WTC11 (cell line): ENCODE data around the gene MAMLD1. TPM values are rescaled to one million over a fixed set of nuclear protein-coding genes. Genes with fewer than 3 reads are reported as not detected.

Experiments
- ATAC-seq: fragments of 200-7000 bp; cut with Tn5 transposase; 2 replicates; pipeline ENCODE4 v1.10.0; 2021; ENCODE audit warnings: mild to moderate bottlenecking, moderate library complexity
- CTCF ChIA-PET: fragments of 300-600 bp; sonication (Branson Sonifier 250); formaldehyde crosslinking; loops from one replicate; lab custom pipeline; 2021; ENCODE audit warnings: antibody characterized with exemption; lab: Charles Lee
- POLR2A ChIA-PET: fragments of 350-600 bp; sonication (Branson Sonifier 250); formaldehyde crosslinking; loops from one replicate; lab custom pipeline; 2021; ENCODE audit warnings: antibody characterized with exemption; lab: Charles Lee
- DNase-seq: peaks from one replicate; pipeline ENCODE4 v3.0.0; 2021; ENCODE audit warnings: low spot score
- H3K27ac Mint-ChIP-seq: 2 replicates; pipeline ENCODE4 v1.8.0; 2021; ENCODE audit warnings: mixed read lengths
- H3K27me3 Mint-ChIP-seq: 2 replicates; pipeline ENCODE4 v1.8.0; 2021; ENCODE audit warnings: low read depth, mild to moderate bottlenecking, moderate library complexity, mixed read lengths
- H3K36me3 Mint-ChIP-seq: 2 replicates; pipeline ENCODE4 v1.8.0; 2021; ENCODE audit warnings: mixed read lengths
- H3K4me1 Mint-ChIP-seq: 2 replicates; pipeline ENCODE4 v1.8.0; 2022; ENCODE audit warnings: mixed read lengths
- H3K4me3 Mint-ChIP-seq: 2 replicates; pipeline ENCODE4 v1.8.0; 2021; ENCODE audit warnings: mild to moderate bottlenecking, moderate library complexity, mixed read lengths
- H3K9me3 Mint-ChIP-seq: 2 replicates; pipeline ENCODE4 v1.8.0; 2021; ENCODE audit warnings: mixed read lengths
- AFF4 ChIP-seq: sonication (generic); formaldehyde crosslinking; IDR thresholded peaks from 2 replicates; pipeline ENCODE4 v1.8.1; 2023; ENCODE audit warnings: mild to moderate bottlenecking, missing genetic modification reagents, borderline replicate concordance
- ATF1 ChIP-seq: sonication (generic); formaldehyde crosslinking; IDR thresholded peaks from 2 replicates; pipeline ENCODE4 v1.8.1; 2023; ENCODE audit warnings: mild to moderate bottlenecking, moderate library complexity, missing genetic modification reagents
- ELF4 ChIP-seq: sonication (generic); formaldehyde crosslinking; IDR thresholded peaks from 2 replicates; pipeline ENCODE4 v1.8.1; 2022; ENCODE audit warnings: low read depth, mild to moderate bottlenecking, moderate library complexity, missing genetic modification reagents
- ESRRA ChIP-seq: sonication (generic); formaldehyde crosslinking; IDR thresholded peaks from 2 replicates; pipeline ENCODE4 v1.8.1; 2022; ENCODE audit warnings: mild to moderate bottlenecking, missing genetic modification reagents, borderline replicate concordance
- FOXP4 ChIP-seq: sonication (generic); formaldehyde crosslinking; IDR thresholded peaks from 2 replicates; pipeline ENCODE4 v1.8.0; 2022; ENCODE audit warnings: mild to moderate bottlenecking, missing genetic modification reagents
- GABPB1 ChIP-seq: sonication (generic); formaldehyde crosslinking; IDR thresholded peaks from 2 replicates; pipeline ENCODE4 v1.8.1; 2023; ENCODE audit warnings: mild to moderate bottlenecking, missing genetic modification reagents
- NR2C2 ChIP-seq: sonication (generic); formaldehyde crosslinking; IDR thresholded peaks from 2 replicates; pipeline ENCODE4 v1.8.0; 2022; ENCODE audit warnings: mild to moderate bottlenecking, missing genetic modification reagents
- RORB ChIP-seq: fragments of 250-450 bp; sonication (Bioruptor Pico); IDR thresholded peaks from 2 replicates; pipeline ENCODE4 v1.9.0; 2021; ENCODE audit warnings: mild to moderate bottlenecking
- SMAD3 ChIP-seq: sonication (generic); formaldehyde crosslinking; IDR thresholded peaks from 2 replicates; pipeline ENCODE4 v1.8.0; 2022; ENCODE audit warnings: missing genetic modification reagents, mild to moderate bottlenecking, borderline replicate concordance
- ZNF121 ChIP-seq: sonication (generic); formaldehyde crosslinking; IDR thresholded peaks from 2 replicates; pipeline ENCODE4 v1.8.0; 2023; ENCODE audit warnings: missing genetic modification reagents
- ZNF138 ChIP-seq: sonication (generic); formaldehyde crosslinking; conservative IDR thresholded peaks from 2 replicates; pipeline ENCODE4 v1.8.1; 2022; ENCODE audit warnings: mild to moderate bottlenecking, moderate library complexity, missing genetic modification reagents
- ZNF219 ChIP-seq: sonication (generic); formaldehyde crosslinking; IDR thresholded peaks from 2 replicates; pipeline ENCODE4 v1.8.0; 2023; ENCODE audit warnings: missing genetic modification reagents, mild to moderate bottlenecking, borderline replicate concordance
- ZNF232 ChIP-seq: sonication (generic); formaldehyde crosslinking; IDR thresholded peaks from 2 replicates; pipeline ENCODE4 v1.8.0; 2022; ENCODE audit warnings: mild to moderate bottlenecking, missing genetic modification reagents
- ZNF396 ChIP-seq: fragments of 250-450 bp; sonication (Bioruptor Pico); IDR thresholded peaks from 2 replicates; pipeline ENCODE4 v1.8.0; 2021; ENCODE audit warnings: mild to moderate bottlenecking, moderate library complexity, borderline replicate concordance
- ZNF423 ChIP-seq: fragments of 250-450 bp; sonication (Bioruptor Pico); IDR thresholded peaks from 2 replicates; pipeline ENCODE4 v2.1.2; 2022; ENCODE audit warnings: mild to moderate bottlenecking, moderate library complexity
- ZNF425 ChIP-seq: fragments of 250-450 bp; sonication (Bioruptor Pico); conservative IDR thresholded peaks from 2 replicates; pipeline ENCODE4 v1.9.0; 2021; ENCODE audit warnings: mild to moderate bottlenecking
- ZNF532 ChIP-seq: fragments of 250-450 bp; sonication (Bioruptor Pico); IDR thresholded peaks from 2 replicates; pipeline ENCODE4 v1.9.0; 2021; ENCODE audit warnings: mild to moderate bottlenecking, borderline replicate concordance
- total RNA-seq: library from RNA; stranded (reverse); gene quantifications from 3 replicates; pipeline ENCODE4 v1.2.3, GENCODE V29; 2021
- TF ChIP-seq, protein P1 (sequence below): fragments of 250-450 bp; sonication (Bioruptor Pico); IDR thresholded peaks from 2 replicates; pipeline ENCODE4 v1.9.0; 2021; ENCODE audit warnings: mild to moderate bottlenecking
- TF ChIP-seq, protein P2 (sequence below): sonication (generic); formaldehyde crosslinking; IDR thresholded peaks from 2 replicates; pipeline ENCODE4 v1.8.0; 2022; ENCODE audit warnings: mild to moderate bottlenecking, missing genetic modification reagents
- TF ChIP-seq, protein P3 (sequence below): fragments of 250-450 bp; sonication (Bioruptor Pico); IDR thresholded peaks from 2 replicates; pipeline ENCODE4 v2.1.2; 2022; ENCODE audit warnings: mild to moderate bottlenecking, moderate library complexity

MAMLD1 gene
- total RNA-seq, 1 experiment from 2014 or later = 0.35 TPM

GRCh38 chrX:150375243-150375770, 12.2 kb downstream of the MAMLD1 start:
- H3K27ac Mint-ChIP-seq = no peak overlapping the region
- ATAC-seq (no peak; the same call in 1 of the 2 replicates), DNase-seq (no peak)
- no peaks in the 10 kb centered on the region for H3K36me3 Mint-ChIP-seq
- no peaks in the 10 kb centered on the region for H3K9me3 Mint-ChIP-seq
- peaks cover 67% of the 10 kb centered on the region for H3K27me3 Mint-ChIP-seq
- TF ChIP-seq, protein P1, sequence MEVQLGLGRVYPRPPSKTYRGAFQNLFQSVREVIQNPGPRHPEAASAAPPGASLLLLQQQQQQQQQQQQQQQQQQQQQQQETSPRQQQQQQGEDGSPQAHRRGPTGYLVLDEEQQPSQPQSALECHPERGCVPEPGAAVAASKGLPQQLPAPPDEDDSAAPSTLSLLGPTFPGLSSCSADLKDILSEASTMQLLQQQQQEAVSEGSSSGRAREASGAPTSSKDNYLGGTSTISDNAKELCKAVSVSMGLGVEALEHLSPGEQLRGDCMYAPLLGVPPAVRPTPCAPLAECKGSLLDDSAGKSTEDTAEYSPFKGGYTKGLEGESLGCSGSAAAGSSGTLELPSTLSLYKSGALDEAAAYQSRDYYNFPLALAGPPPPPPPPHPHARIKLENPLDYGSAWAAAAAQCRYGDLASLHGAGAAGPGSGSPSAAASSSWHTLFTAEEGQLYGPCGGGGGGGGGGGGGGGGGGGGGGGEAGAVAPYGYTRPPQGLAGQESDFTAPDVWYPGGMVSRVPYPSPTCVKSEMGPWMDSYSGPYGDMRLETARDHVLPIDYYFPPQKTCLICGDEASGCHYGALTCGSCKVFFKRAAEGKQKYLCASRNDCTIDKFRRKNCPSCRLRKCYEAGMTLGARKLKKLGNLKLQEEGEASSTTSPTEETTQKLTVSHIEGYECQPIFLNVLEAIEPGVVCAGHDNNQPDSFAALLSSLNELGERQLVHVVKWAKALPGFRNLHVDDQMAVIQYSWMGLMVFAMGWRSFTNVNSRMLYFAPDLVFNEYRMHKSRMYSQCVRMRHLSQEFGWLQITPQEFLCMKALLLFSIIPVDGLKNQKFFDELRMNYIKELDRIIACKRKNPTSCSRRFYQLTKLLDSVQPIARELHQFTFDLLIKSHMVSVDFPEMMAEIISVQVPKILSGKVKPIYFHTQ (CRISPR knock-in tag) = no peak
- TF ChIP-seq FOXP4 (no peak), ZNF532 (no peak), ZNF138 (CRISPR knock-in tag) (no peak), GABPB1 (CRISPR knock-in tag) (no peak), ATF1 (CRISPR knock-in tag) (no peak), ELF4 (no peak), ZNF423 (no peak), SMAD3 (CRISPR knock-in tag) (no peak), RORB (CRISPR knock-in tag) (no peak), ZNF121 (CRISPR knock-in tag) (no peak), ESRRA (CRISPR knock-in tag) (no peak), ZNF396 (no peak), ZNF232 (CRISPR knock-in tag) (no peak), NR2C2 (CRISPR knock-in tag) (no peak), ZNF425 (CRISPR knock-in tag) (no peak), ZNF219 (CRISPR knock-in tag) (no peak), AFF4 (CRISPR knock-in tag) (no peak)
- TF ChIP-seq, protein P2, sequence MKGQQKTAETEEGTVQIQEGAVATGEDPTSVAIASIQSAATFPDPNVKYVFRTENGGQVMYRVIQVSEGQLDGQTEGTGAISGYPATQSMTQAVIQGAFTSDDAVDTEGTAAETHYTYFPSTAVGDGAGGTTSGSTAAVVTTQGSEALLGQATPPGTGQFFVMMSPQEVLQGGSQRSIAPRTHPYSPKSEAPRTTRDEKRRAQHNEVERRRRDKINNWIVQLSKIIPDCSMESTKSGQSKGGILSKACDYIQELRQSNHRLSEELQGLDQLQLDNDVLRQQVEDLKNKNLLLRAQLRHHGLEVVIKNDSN = no peak
- TF ChIP-seq, protein P3, sequence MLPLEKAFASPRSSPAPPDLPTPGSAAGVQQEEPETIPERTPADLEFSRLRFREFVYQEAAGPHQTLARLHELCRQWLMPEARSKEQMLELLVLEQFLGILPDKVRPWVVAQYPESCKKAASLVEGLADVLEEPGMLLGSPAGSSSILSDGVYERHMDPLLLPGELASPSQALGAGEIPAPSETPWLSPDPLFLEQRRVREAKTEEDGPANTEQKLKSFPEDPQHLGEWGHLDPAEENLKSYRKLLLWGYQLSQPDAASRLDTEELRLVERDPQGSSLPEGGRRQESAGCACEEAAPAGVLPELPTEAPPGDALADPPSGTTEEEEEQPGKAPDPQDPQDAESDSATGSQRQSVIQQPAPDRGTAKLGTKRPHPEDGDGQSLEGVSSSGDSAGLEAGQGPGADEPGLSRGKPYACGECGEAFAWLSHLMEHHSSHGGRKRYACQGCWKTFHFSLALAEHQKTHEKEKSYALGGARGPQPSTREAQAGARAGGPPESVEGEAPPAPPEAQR (CRISPR knock-in tag) = no peak
- ChIA-PET POLR2A (no interaction called here), CTCF (interaction anchor here (1.7 to 1.8 kb wide), 2 partner anchors 11 to 111 kb away, joined by 5 to 10 read pairs; no protein-coding TSS in a partner anchor)
- peaks cover 52% of the 10 kb centered on the region for H3K4me1 Mint-ChIP-seq
- no peak overlapping the region for H3K4me3 Mint-ChIP-seq
